Activated CD8-positive, alpha-beta memory T cell treated with anti-CD3 and anti-CD28 coated beads for 48 hours (primary cell): Measurements from ENCODE around the gene CCN6.
"Not testable (repeated sequence)": the region's sequence is repeated elsewhere in the genome, so short reads cannot be mapped to it uniquely, and the experiment has no call there.

ENCODE experiments used
- DNase-seq, 3 experiments: peaks; one replicate each; pipeline ENCODE4 v3.0.0-alpha.2; 2020; ENCODE audit warnings: low read depth in 2 of 3, low spot score in 2 of 3

CCN6 gene

GRCh38 chr6:112049026-112049799 lies 4.7 kb upstream of the CCN6 start:
- no peak for DNase-seq

- DNase-seq: no peak
These were observed 3.9 kb upstream of the CCN6 start for GRCh38 chr6:112049996-112050395.

GRCh38 chr6:112050429-112050828 lies 3.5 kb upstream of the CCN6 start:
- DNase-seq: no peak

GRCh38 chr6:112051251-112051740 lies 2.6 kb upstream of the CCN6 start:
- DNase-seq: not testable (repeated sequence)

GRCh38 chr6:112054555-112055190 lies 769 bp downstream of the CCN6 start:
- DNase-seq: no peak

GRCh38 chr6:112058243-112059032 lies 4.5 kb downstream of the CCN6 start:
- no peak for DNase-seq

- DNase-seq: no peak
These were observed 7.7 kb downstream of the CCN6 start for GRCh38 chr6:112061605-112062004.

- DNase-seq: no peak
These were observed 9.1 kb downstream of the CCN6 start for GRCh38 chr6:112062966-112063365.

- DNase-seq: no peak
These were observed 11.6 kb downstream of the CCN6 start for GRCh38 chr6:112065426-112065986.

GRCh38 chr6:112066606-112067005 lies 12.7 kb downstream of the CCN6 start:
- DNase-seq: no peak

- DNase-seq: no peak
These were observed 27.7 kb downstream of the CCN6 start for GRCh38 chr6:112081569-112081968.

- DNase-seq: no peak
These were observed 31.6 kb downstream of the CCN6 start for GRCh38 chr6:112085286-112086065.

- DNase-seq: no peak
These were observed 32.8 kb downstream of the CCN6 start for GRCh38 chr6:112086744-112087135.

- peak; percentile 39 to 74 (median 68) for DNase-seq
These were observed 33.4 kb downstream of the CCN6 start, which contains the start of the genes FAM229B and TUBE1 for GRCh38 chr6:112087136-112087911. FAM229B (plus strand) TSS chr6:112087591; CDS start chr6:112099284, 11,693 bp downstream. TUBE1 (minus strand) TSS chr6:112087482; CDS start chr6:112087434, 48 bp downstream.

GRCh38 chr6:112087916-112088315 lies 34.0 kb downstream of the CCN6 start:
- no peak for DNase-seq

GRCh38 chr6:112096901-112097300 lies 43.0 kb downstream of the CCN6 start:
- no peak for DNase-seq

GRCh38 chr6:112100561-112100960 lies 46.7 kb downstream of the CCN6 start:
- DNase-seq: no peak

- DNase-seq: not testable (repeated sequence)
These were observed 52.1 kb downstream of the CCN6 start for GRCh38 chr6:112106026-112106425.

GRCh38 chr6:112106562-112106961 lies 52.7 kb downstream of the CCN6 start:
- no peak for DNase-seq

GRCh38 chr6:112109262-112109661 lies 55.4 kb downstream of the CCN6 start:
- no peak for DNase-seq
